Stimulated activated naive CD4-positive, alpha-beta T cell treated with Interleukin-2 at 50 U/mL for 16 hours (primary cell): ENCODE measurements around the gene CCNA1.

Source experiments
- DNase-seq: peaks from one replicate; lab custom pipeline; 2025; lab: John Stamatoyannopoulos, UW

Gene CCNA1

GRCh38 chr13:36432106-36432544 lies at the start of gene CCNA1:
Gene CCNA1 (plus strand): TSS chr13:36432495. CDS start chr13:36433057, 562 bp downstream.
- no peak for DNase-seq

DNA sequence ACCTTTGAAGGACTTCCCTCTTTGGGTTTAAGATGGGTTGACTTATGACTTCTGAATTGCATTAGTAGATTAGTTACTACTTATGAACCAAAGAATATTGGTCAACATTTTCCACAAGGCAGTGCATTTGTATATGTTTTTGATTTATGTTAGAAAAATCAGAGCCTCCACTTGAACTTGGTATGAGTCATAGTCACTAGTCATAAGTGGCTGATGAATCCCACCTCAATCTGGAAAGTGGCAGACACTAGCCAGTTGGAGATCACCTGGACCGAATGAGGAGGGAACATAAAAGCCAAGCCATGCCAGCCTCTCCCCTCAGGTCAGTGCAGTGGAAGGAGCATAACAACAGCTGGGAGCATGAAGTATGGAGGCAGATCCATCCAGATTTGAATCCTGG lies 46.8 kb upstream of the CCNA1 start:
- no peak for DNase-seq

GRCh38 chr13:36395280-36395679 lies 37.0 kb upstream of the CCNA1 start:
- no peak for DNase-seq

DNA sequence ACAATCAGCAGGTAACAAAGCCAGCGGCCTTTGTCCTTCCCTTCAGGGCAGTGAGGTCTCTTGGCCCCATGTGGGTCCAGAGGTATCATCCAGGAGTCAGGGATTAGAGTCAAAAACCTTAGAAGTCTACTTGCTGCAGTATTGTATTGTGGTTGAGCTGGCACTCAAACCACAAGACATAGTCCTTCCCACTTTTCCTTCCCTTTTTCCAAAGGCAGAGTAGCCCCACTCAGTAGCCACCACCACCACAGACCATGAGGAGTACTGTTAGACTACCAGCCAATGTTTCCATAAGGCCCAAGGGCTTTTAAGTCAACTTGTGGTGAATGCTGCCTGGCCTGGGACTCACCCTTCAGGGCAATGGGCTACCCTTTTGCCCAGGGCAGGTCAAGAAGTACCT lies 27.1 kb upstream of the CCNA1 start:
- DNase-seq: no peak

DNA sequence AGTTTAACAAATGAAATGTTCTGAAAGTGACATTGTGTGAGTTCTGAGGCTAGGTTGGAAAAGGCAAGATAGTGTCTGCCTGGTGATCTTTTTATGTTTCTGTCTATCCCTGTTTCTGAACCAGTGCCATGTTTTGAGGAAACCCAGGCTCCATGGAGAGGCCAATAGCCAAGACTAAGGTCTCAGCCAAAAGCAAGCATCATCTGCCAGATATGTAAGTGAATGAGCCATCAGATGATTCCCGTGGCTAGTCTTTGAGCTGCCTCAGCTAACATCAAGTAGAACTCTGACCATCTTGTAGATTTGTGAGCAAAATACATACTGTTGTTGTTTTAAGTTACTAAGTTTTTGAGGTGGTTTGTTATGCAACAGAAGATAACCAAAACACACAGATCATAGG lies 19.6 kb upstream of the CCNA1 start:
- DNase-seq: no peak

- no peak for DNase-seq
These were observed 19.1 kb upstream of the CCNA1 start for GRCh38 chr13:36413161-36413560.

GRCh38 chr13:36414461-36414860 lies 17.8 kb upstream of the CCNA1 start:
- DNase-seq: no peak

- DNase-seq: no peak
These were observed 15.0 kb upstream of the CCNA1 start for GRCh38 chr13:36417331-36417730.

GRCh38 chr13:36418022-36418805 lies 14.1 kb upstream of the CCNA1 start:
- DNase-seq: no peak

GRCh38 chr13:36420437-36420891 lies 11.8 kb upstream of the CCNA1 start:
- DNase-seq: peak; percentile 35

DNA sequence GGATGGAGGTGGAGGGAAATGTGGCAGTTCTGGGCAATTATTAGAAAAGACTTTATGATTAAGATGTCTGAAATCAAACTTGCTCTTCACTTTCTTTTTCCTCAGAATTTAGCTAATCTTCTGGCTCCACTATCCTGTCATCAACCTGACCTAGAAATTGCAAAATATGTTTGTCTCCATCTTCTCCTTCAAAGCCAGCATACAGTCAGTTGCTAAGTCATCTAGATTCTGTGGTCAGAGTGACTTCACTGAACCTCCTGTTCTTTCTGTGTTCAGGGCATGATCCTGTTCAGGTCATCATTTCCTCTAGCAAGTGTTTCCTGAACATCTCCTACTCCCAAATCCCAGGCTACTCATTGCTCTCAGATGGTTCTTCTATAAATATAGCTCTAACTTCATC lies 10.8 kb upstream of the CCNA1 start:
- DNase-seq: no peak

DNA sequence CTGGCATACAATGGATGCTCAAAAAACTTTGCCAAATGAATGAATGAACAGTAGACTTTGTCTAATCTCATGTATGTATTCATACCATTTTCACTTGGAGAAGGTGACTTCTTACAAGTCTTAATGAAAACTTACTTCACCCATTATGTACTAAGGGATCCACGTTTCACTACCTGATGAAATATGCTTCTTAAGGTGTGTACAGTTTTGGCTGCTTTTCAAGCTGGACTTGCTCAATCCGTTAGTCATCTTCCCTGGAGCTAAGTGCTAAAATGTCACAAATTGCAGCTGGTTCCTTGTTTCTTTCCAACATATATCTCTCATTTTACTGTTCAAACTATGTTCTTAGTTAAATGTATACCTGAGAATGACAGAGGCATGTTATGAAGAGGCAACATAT lies 4.2 kb upstream of the CCNA1 start:
- no peak for DNase-seq

- no peak for DNase-seq
These were observed 1.8 kb upstream of the CCNA1 start for GRCh38 chr13:36430247-36431203.

DNA sequence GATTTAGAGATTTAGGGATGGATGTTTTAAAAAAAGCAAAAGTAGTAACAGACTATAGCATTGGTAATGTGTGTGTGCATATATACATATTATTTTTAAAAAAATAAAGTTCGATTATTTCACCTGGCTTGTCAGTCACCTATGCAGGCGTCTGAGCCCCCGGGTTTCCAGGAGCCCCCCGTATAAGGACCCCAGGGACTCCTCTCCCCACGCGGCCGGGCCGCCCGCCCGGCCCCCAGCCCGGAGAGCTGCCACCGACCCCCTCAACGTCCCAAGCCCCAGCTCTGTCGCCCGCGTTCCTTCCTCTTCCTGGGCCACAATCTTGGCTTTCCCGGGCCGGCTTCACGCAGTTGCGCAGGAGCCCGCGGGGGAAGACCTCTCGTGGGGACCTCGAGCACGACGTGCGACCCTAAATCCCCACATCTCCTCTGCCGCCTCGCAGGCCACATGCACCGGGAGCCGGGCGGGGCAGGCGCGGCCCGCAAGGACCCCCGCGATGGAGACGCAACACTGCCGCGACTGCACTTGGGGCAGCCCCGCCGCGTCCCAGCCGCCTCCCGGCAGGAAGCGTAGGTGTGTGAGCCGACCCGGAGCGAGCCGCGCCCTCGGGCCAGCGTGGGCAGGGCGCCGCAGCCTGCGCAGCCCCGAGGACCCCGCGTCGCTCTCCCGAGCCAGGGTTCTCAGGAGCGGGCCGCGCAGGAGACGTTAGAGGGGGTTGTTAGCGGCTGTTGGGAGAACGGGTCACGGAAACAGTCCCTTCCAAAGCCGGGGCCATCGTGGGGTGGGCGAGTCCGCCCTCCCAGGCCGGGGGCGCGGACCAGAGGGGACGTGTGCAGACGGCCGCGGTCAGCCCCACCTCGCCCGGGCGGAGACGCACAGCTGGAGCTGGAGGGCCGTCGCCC lies 840 bp upstream of the CCNA1 start:
- DNase-seq: no peak

- DNase-seq: no peak
These were observed 4.5 kb downstream of the CCNA1 start for GRCh38 chr13:36436811-36437210.

GRCh38 chr13:36438594-36439483 lies 6.5 kb downstream of the CCNA1 start:
- DNase-seq: no peak

GRCh38 chr13:36445278-36445677 lies 13.0 kb downstream of the CCNA1 start:
- no peak for DNase-seq

DNA sequence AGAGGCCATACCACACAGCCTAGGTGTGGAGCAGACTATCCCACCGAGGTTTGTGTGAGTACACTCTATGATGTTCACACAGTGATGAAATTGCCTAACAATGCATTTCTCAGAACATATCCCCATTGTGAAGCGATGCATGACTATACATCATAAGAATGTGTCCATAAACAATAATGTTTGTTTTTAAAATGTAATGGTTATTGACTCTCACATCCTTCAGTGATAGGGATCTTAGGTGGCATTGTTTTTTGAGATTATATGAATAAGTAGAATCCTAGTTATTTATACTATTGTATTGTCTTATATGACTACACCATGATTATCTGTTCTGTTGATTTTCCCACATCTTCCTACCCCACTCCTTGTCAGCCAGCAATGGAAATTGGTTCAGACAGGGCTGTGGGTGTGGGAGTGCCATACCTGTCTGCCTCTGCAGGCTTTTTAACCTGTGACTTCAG lies 13.6 kb downstream of the CCNA1 start:
- DNase-seq: no peak

DNA sequence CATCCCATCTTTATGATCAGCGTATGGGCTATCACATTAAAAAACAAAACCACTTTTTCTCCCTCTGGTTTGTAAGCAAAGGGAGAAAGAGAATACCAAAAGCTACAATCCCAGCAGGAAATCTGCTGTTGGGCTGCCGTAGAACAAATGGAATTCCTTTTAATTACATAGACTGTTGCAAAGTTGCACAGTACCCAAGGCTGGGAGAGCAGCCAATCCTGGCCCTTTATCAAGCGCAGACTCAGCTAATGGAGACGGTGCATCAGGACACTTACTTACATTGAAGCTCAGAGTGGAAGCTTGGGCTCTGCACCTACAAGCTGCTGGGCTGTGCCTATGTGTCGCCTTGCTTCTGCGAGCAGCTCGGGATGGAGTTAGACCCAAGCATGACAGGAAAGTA lies 15.2 kb downstream of the CCNA1 start:
- no peak for DNase-seq

DNA sequence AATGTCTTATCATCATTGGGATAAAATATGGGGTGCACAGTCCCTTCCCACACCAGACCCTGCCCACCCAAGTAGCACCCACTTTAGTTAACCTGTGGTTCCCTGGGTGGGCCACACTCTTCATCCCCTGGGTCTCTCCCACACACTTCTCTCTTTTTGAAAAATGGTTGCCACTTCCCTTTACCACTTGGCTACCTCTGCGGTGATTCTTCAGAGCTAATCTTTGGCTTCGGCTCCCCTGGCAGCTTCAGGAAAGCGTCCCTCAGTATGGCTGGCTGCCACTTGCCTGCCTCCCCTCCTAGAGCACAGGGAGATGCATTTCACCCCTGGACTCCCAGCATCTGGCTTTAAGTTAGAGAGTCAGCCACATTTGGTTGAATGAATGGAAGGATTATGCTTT lies 18.2 kb downstream of the CCNA1 start:
- no peak for DNase-seq

- DNase-seq: no peak
These were observed 21.2 kb downstream of the CCNA1 start for GRCh38 chr13:36453516-36453915.
